Hepatocyte (in vitro differentiated cells): ENCODE results near the gene CFAP73. TPM values are rescaled to one million over a fixed set of nuclear protein-coding genes. Genes with fewer than 3 reads are reported as not detected.

Source experiments
- DNase-seq: peaks from one replicate; pipeline ENCODE4 v3.0.0-alpha.2; 2016; ENCODE audit warnings: low spot score
- H2AFZ ChIP-seq: fragments of 200-600 bp; sonication (generic); 2 replicates; pipeline ENCODE4 v1.6.0; 2016; ENCODE audit warnings: antibody characterized with exemption, mild to moderate bottlenecking
- H3K27ac ChIP-seq: fragments of 200-600 bp; sonication (generic); 2 replicates; pipeline ENCODE4 v1.5.1; 2016; ENCODE audit warnings: mild to moderate bottlenecking
- H3K27me3 ChIP-seq: fragments of 200-600 bp; sonication (generic); 2 replicates; pipeline ENCODE4 v1.6.1; 2016
- H3K36me3 ChIP-seq: fragments of 200-600 bp; sonication (generic); replicated peaks from 2 replicates; pipeline ENCODE4 v1.5.1; 2016; ENCODE audit warnings: low read depth; ENCODE audit not compliant: insufficient read depth
- H3K4me1 ChIP-seq: fragments of 200-600 bp; sonication (generic); 2 replicates; pipeline ENCODE4 v1.5.1; 2016; ENCODE audit warnings: mild to moderate bottlenecking, moderate library complexity; ENCODE audit not compliant: insufficient read depth
- H3K4me2 ChIP-seq: fragments of 200-600 bp; sonication (generic); 2 replicates; pipeline ENCODE4 v1.6.0; 2016
- H3K4me3 ChIP-seq: fragments of 200-600 bp; sonication (generic); 2 replicates; pipeline ENCODE4 v1.5.1; 2016; ENCODE audit warnings: mild to moderate bottlenecking
- H3K79me2 ChIP-seq: fragments of 200-600 bp; sonication (generic); 2 replicates; pipeline ENCODE4 v1.6.0; 2017; ENCODE audit warnings: mild to moderate bottlenecking
- H3K9me2 ChIP-seq: fragments of 200-600 bp; sonication (generic); replicated peaks from 2 replicates; pipeline ENCODE4 v1.6.0; 2017; ENCODE audit warnings: mild to moderate bottlenecking; ENCODE audit not compliant: insufficient read depth
- H3K9me3 ChIP-seq: fragments of 200-600 bp; sonication (generic); 2 replicates; pipeline ENCODE4 v1.5.1; 2016; ENCODE audit warnings: low read depth, mild to moderate bottlenecking
- H4K20me1 ChIP-seq: fragments of 200-600 bp; sonication (generic); 2 replicates; pipeline ENCODE4 v1.6.0; 2016; ENCODE audit warnings: mild to moderate bottlenecking; ENCODE audit not compliant: insufficient read depth, poor library complexity, severe bottlenecking
- EZH2 ChIP-seq: fragments of 200-600 bp; sonication (generic); IDR thresholded peaks from 2 replicates; pipeline ENCODE4 v1.6.1; 2016; ENCODE audit warnings: antibody characterized with exemption, mild to moderate bottlenecking, borderline replicate concordance
- EZH2phosphoT487 ChIP-seq: fragments of 200-600 bp; sonication (generic); IDR thresholded peaks from one replicate; pipeline ENCODE4 v1.6.1; 2018; ENCODE audit warnings: antibody characterized with exemption, mild to moderate bottlenecking, low read depth, moderate library complexity; ENCODE audit not compliant: unreplicated experiment, severe bottlenecking
- WGBS: methylation state at CpG from one replicate; pipeline ENCODE4 v1.1.6; 2016; ENCODE audit warnings: low lambda C conversion rate; ENCODE audit errors: missing lambda C conversion rate; 5-methylcytosine and 5-hydroxymethylcytosine counted together
- polyA plus RNA-seq: library from polyadenylated mRNA; unstranded; fragments of >200 nt; fragmentation: Nextera tagmentation; extraction: Ambion mirVana; gene quantifications from 2 replicates; pipeline ENCODE4 v1.2.1, GENCODE V29; 2016
- total RNA-seq: library from RNA; depleted of rRNA; stranded (reverse); fragments of >200 nt; gene quantifications from 2 replicates; pipeline ENCODE4 v1.2.3, GENCODE V29; 2014
- TF ChIP-seq, protein P1 (sequence below): fragments of 200-600 bp; sonication (generic); IDR thresholded peaks from 2 replicates; pipeline ENCODE4 v1.5.1; 2016; ENCODE audit warnings: antibody characterized with exemption, mild to moderate bottlenecking; ENCODE audit not compliant: poor library complexity

The CFAP73 gene
- total and polyA plus RNA-seq, 2 experiments from 2014 or later = not detected

DNA sequence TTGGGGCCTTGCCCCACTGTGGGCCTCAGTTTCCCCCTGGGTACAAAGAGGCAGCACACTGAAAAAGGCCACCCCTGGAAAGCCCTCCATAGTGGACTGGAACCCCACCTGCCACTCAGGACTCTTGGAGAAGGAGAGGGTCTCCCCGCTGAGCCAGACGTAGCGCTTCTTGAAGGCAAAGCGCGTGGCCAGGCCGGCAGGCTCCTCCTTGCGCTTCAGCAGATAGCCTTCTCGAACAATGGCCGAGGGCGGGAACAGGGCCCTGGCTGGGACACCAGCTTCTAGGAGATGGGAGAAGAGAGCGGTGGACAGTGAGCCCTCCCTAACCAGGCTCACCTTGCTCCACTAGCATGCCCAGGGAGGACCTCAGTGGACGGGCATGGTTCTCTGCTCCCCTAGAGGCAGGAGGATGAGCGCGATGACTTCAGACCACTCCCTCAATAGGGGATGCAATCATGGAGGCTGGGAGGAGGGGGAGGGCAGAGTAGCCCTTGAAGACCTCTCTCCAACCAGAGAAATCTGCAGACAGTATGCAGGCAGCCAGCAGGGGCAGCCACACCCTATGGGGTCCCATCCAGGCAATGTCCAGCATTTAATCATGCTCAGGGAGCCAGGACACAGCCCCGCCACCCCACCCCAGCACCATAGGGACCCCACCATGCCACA, 43.8 kb upstream of the CFAP73 start:
- no peaks in the 10 kb centered on the region for H3K9me2 ChIP-seq
- no peaks in the 10 kb centered on the region for H3K9me3 ChIP-seq
- DNase-seq = no peak
- no peak overlapping the region for H2AFZ ChIP-seq
- no peak overlapping the region for H3K27ac ChIP-seq
- no peaks in the 10 kb centered on the region for H4K20me1 ChIP-seq
- H3K79me2 ChIP-seq = no peaks in the 10 kb centered on the region
- peaks cover 20% of the 10 kb centered on the region for H3K27me3 ChIP-seq
- no peaks in the 10 kb centered on the region for H3K36me3 ChIP-seq
- no peak overlapping the region for H3K4me2 ChIP-seq
- no peak overlapping the region for H3K4me3 ChIP-seq
- peaks cover 4% of the 10 kb centered on the region for H3K4me1 ChIP-seq
- 83% methylated on average over 15 of the region's 15 CpGs for WGBS
- TF ChIP-seq EZH2 (no peak), EZH2phosphoT487 (no peak)
- TF ChIP-seq, protein P1, sequence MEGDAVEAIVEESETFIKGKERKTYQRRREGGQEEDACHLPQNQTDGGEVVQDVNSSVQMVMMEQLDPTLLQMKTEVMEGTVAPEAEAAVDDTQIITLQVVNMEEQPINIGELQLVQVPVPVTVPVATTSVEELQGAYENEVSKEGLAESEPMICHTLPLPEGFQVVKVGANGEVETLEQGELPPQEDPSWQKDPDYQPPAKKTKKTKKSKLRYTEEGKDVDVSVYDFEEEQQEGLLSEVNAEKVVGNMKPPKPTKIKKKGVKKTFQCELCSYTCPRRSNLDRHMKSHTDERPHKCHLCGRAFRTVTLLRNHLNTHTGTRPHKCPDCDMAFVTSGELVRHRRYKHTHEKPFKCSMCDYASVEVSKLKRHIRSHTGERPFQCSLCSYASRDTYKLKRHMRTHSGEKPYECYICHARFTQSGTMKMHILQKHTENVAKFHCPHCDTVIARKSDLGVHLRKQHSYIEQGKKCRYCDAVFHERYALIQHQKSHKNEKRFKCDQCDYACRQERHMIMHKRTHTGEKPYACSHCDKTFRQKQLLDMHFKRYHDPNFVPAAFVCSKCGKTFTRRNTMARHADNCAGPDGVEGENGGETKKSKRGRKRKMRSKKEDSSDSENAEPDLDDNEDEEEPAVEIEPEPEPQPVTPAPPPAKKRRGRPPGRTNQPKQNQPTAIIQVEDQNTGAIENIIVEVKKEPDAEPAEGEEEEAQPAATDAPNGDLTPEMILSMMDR = no peak

GRCh38 chr12:113106361-113106760, 43.2 kb upstream of the CFAP73 start:
- H3K9me2 ChIP-seq = no peaks in the 10 kb centered on the region
- H4K20me1 ChIP-seq = no peaks in the 10 kb centered on the region
- 92% methylated on average over 1 of the region's 1 CpG for WGBS
- DNase-seq = no peak
- no peak overlapping the region for H3K4me2 ChIP-seq
- H3K4me1 ChIP-seq = peaks cover 4% of the 10 kb centered on the region
- H3K79me2 ChIP-seq = no peaks in the 10 kb centered on the region
- peaks cover 20% of the 10 kb centered on the region for H3K27me3 ChIP-seq
- no peaks in the 10 kb centered on the region for H3K9me3 ChIP-seq
- H3K4me3 ChIP-seq = no peak overlapping the region
- H2AFZ ChIP-seq = no peak overlapping the region
- no peaks in the 10 kb centered on the region for H3K36me3 ChIP-seq
- H3K27ac ChIP-seq = no peak overlapping the region
- TF ChIP-seq, protein P1 = no peak
- no peak for TF ChIP-seq EZH2phosphoT487
- no peak for TF ChIP-seq EZH2

DNA sequence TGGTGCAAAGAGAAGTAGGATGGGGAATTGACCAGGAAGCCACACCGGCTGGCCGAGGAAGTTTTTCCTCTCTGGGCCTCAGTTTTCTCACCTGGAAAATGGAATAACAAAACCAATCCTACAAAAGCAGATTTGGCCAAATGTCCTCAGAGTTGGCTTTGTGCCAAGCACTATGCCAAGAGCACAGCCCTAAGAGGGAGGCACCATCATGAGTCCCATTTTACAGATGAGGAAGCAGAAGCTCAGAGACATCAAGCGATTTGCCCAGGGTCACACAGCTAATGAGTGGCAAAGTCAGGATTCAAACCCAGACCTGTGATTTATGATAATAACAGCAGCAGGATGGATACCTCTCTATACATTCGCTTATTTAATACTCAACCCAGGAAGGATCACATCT, 41.2 kb upstream of the CFAP73 start:
- Histone ChIP-seq H3K9me2 (no peaks in the 10 kb centered on the region), H3K36me3 (no peaks in the 10 kb centered on the region), H3K9me3 (no peaks in the 10 kb centered on the region), H4K20me1 (no peaks in the 10 kb centered on the region), H3K4me2 (no peak overlapping the region), H3K79me2 (no peaks in the 10 kb centered on the region), H3K4me1 (peaks cover 4% of the 10 kb centered on the region), H3K4me3 (no peak overlapping the region), H2AFZ (no peak overlapping the region), H3K27ac (no peak overlapping the region), H3K27me3 (peaks cover 20% of the 10 kb centered on the region)
- TF ChIP-seq EZH2phosphoT487 (no peak), EZH2 (no peak)
- TF ChIP-seq, protein P1 = no peak
- DNase-seq = no peak
- WGBS = 96% methylated on average over 4 of the region's 4 CpGs
